GM12878 (cell line): ENCODE results near the gene IPO11. TPM values are rescaled to one million over a fixed set of nuclear protein-coding genes. Genes with fewer than 3 reads are reported as not detected.
"Not testable (repeated sequence)": the region's sequence is repeated elsewhere in the genome, so short reads cannot be mapped to it uniquely, and the experiment has no call there.

ENCODE experiments used
- ATAC-seq: fragments of 200-7000 bp; cut with Tn5 transposase; 3 replicates; pipeline ENCODE4 v1.9.1; 2020; ENCODE audit warnings: mild to moderate bottlenecking, moderate library complexity
- BruUV-seq: library from RNA; stranded (reverse); fragments of 400-500 nt; replicated peaks from 2 replicates; lab custom pipeline; 2021; lab: Mats Ljungman, UMichigan
- CTCF ChIA-PET: fragments of 300-600 bp; sonication (Branson Sonifier 250); formaldehyde crosslinking; extraction: SDS; loops from one replicate; lab custom pipeline; 2021; ENCODE audit warnings: inconsistent platforms; lab: Yijun Ruan, JAX
- POLR2A ChIA-PET: fragments of 350-600 bp; formaldehyde crosslinking; extraction: SDS; loops from one replicate; lab custom pipeline; 2021; ENCODE audit warnings: inconsistent platforms; lab: Charles Lee
- RAD21 ChIA-PET: fragments of 300-600 bp; sonication (Branson Sonifier 250); formaldehyde crosslinking; loops from one replicate; lab custom pipeline; 2023; ENCODE audit warnings: antibody characterized with exemption; ENCODE audit not compliant: unreplicated experiment; lab: Charles Lee
- SMC1A ChIA-PET: fragments of 300-600 bp; sonication (Branson Sonifier 250); formaldehyde crosslinking; loops from one replicate; lab custom pipeline; 2023; ENCODE audit not compliant: unreplicated experiment, uncharacterized antibody; lab: Charles Lee
- DNase-seq: peaks from one replicate; pipeline ENCODE4 v3.0.0-alpha.2; 2011; ENCODE audit warnings: low read depth, low spot score
- FAIRE-seq: peaks from 3 replicates; lab custom pipeline; 2011; peaks lifted over from hg19 to GRCh38; lab: Jason Lieb, UNC
- H2AFZ ChIP-seq: 2 replicates; pipeline ENCODE4 v1.6.0; 2011; ENCODE audit warnings: low read depth, low read length, control low read depth; ENCODE audit not compliant: control insufficient read depth
- H3K27ac ChIP-seq: 2 replicates; pipeline ENCODE4 v1.5.1; 2011; ENCODE audit warnings: control low read depth; ENCODE audit not compliant: control insufficient read depth, insufficient read depth
- H3K27me3 ChIP-seq, 2 experiments: replicated peaks in 1 of 2; 2 replicates each; pipeline versions ENCODE4 v1.6.0 to v1.6.1; 2011; ENCODE audit warnings: low read length in 1 of 2; ENCODE audit not compliant: control insufficient read depth in 2 of 2, insufficient read depth in 2 of 2
- H3K36me3 ChIP-seq, 2 experiments: 2 replicates each; pipeline ENCODE4 v1.5.1; 2011; ENCODE audit warnings: low read length in 1 of 2; ENCODE audit not compliant: control insufficient read depth in 2 of 2, insufficient read depth in 2 of 2
- H3K4me1 ChIP-seq: 2 replicates; pipeline ENCODE4 v1.6.1; 2011; ENCODE audit warnings: mild to moderate bottlenecking, low read length, moderate library complexity, mixed read lengths; ENCODE audit not compliant: control insufficient read depth, insufficient read depth
- H3K4me2 ChIP-seq: 2 replicates; pipeline ENCODE4 v1.6.0; 2011; ENCODE audit warnings: control low read depth; ENCODE audit not compliant: control insufficient read depth, insufficient read depth
- H3K4me3 ChIP-seq: fragments of 200-600 bp; sonication (generic); 2 replicates; pipeline ENCODE4 v1.5.1; 2016
- H3K79me2 ChIP-seq: 2 replicates; pipeline ENCODE4 v1.6.0; 2011; ENCODE audit warnings: low read length; ENCODE audit not compliant: control insufficient read depth, insufficient read depth
- H3K9ac ChIP-seq: 2 replicates; pipeline ENCODE4 v1.8.0; 2011; ENCODE audit warnings: low read length, control low read depth, mixed read lengths; ENCODE audit not compliant: control insufficient read depth, insufficient read depth
- H3K9me3 ChIP-seq: replicated peaks from 3 replicates; pipeline ENCODE4 v1.5.1; 2011; ENCODE audit warnings: mild to moderate bottlenecking, low read length; ENCODE audit not compliant: control insufficient read depth, insufficient read depth
- H4K20me1 ChIP-seq: 2 replicates; pipeline ENCODE4 v1.6.0; 2011; ENCODE audit not compliant: control insufficient read depth, insufficient read depth
- ZBTB40 ChIP-seq: fragments of 450-650 bp; IDR thresholded peaks from 2 replicates; pipeline ENCODE4 v1.6.1; 2016; ENCODE audit warnings: mild to moderate bottlenecking, moderate library complexity, borderline replicate concordance
- ZZZ3 ChIP-seq: IDR thresholded peaks from 2 replicates; pipeline ENCODE4 v1.6.1; 2011; ENCODE audit warnings: low read depth; ENCODE audit not compliant: control insufficient read depth, insufficient read length
- WGBS: methylation state at CpG from one replicate; pipeline ENCODE4 v1.1.6; 2016; ENCODE audit warnings: low lambda C conversion rate; ENCODE audit not compliant: insufficient replicate concordance, insufficient coverage; ENCODE audit errors: missing lambda C conversion rate; 5-methylcytosine and 5-hydroxymethylcytosine counted together
- in situ Hi-C: fragments of 300-500 bp; cut with MboI; formaldehyde crosslinking; loops from 9 replicates; pipeline ENCODE4 v1.14.3; 2018; ENCODE audit warnings: mixed read lengths
- intact Hi-C: fragments of 100-400 bp; cut with micrococcal nuclease; formaldehyde crosslinking; loops from one replicate; pipeline ENCODE4 v1.14.2; 2022; ENCODE audit not compliant: unreplicated experiment
- polyA plus RNA-seq, 11 experiments: library from polyadenylated mRNA; depleted of rRNA in 4 of 11; unstranded in 6 of 11; stranded (reverse) in 5 of 11; fragments of >200 nt; fragmentation: Nextera tagmentation in 4 of 11; fragmentation: Illumina TruSeq in 1 of 11; extraction: Ambion mirVana in 4 of 11; extraction: Trizol in 1 of 11; gene quantifications; 1 replicate in 1 of 11; 2 replicates in 10 of 11; pipeline versions ENCODE4 v1.2.1 to v1.2.3, GENCODE V29; 2011 to 2016; ENCODE audit warnings: inconsistent platforms in 2 of 11, missing spikeins in 2 of 11, low read depth in 1 of 11
- total RNA-seq, 4 experiments: library from RNA; depleted of rRNA in 3 of 4; stranded (reverse); fragments of >200 nt in 3 of 4; fragmentation: Illumina TruSeq in 1 of 4; extraction: Trizol in 1 of 4; gene quantifications; 2 replicates each; pipeline versions ENCODE4 v1.2.1 to v1.2.3, GENCODE V29; 2013 to 2021

The IPO11 gene
- total and polyA plus RNA-seq, 10 of the 15 experiments (the other 5 are each of a cell fraction or from before 2014, with no cell fraction given): 14.1 to 49.3 (median 29.8) TPM

DNA sequence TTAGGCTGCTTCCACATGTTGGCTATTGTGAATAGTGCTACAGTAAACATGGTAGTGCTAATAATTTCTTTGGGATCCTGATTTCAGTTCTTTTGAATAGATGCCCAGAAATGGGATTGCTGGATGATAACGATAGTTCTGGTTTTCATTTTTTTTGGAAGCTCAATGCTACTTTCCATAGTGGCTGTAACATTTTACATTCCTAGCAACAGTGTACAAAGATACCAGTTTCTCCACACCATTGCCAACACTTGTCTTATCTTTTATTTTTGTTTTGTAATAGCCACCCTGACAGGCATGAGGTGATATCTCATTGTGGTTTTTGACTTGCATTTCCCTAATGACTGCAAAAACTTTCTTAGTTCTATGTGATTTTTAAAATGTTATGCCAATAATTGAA, 97.2 kb downstream of the IPO11 start (continued):
- TF ChIP-seq ZBTB40 (no peak), ZZZ3 (no peak)

DNA sequence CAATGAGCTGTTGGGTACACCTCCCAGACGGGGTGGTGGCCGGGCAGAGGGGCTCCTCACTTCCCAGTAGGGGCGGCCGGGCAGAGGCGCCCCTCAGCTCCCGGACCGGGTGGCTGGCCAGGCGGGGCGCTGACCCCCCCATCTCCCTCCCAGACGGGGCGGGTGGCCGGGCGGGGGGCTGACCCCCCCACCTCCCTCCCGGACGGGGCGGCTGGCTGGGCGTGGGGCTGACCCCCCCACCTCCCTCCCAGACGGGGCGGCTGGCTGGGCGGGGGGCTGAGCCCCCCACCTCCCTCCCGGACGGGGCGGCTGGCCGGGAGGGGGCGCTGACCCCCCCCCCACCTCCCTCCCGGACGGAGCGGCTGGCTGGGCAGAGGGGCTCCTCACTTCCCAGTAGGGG, 100.5 kb downstream of the IPO11 start:
- H3K4me2 ChIP-seq, H2AFZ ChIP-seq, H3K36me3 ChIP-seq, H3K9me3 ChIP-seq, H3K79me2 ChIP-seq, DNase-seq, SMC1A ChIA-PET, CTCF ChIA-PET, H4K20me1 ChIP-seq, RAD21 ChIA-PET, H3K4me3 ChIP-seq, FAIRE-seq, H3K4me1 ChIP-seq, BruUV-seq, ATAC-seq, in situ Hi-C loops, POLR2A ChIA-PET, H3K27ac ChIP-seq, intact Hi-C loops, H3K27me3 ChIP-seq, H3K9ac ChIP-seq: not testable (repeated sequence)
- WGBS: no CpG with 5 or more reads among the region's 28 CpGs
